NCI-H2029 treated with DMSO at 0.1 percent for 48 hours (cell line): ENCODE results near the gene PHF5A.

Experiments used
- DNase-seq: peaks from one replicate; lab custom pipeline; 2025; lab: John Stamatoyannopoulos, UW

PHF5A gene

GRCh38 chr22:41468381-41469217 is at the start of gene PHF5A, which contains the start of gene ACO2:
Gene PHF5A, minus strand, starts transcription at chr22:41468692. Its CDS starts 39 bp downstream, at chr22:41468653.
Gene ACO2, plus strand, starts transcription at chr22:41469117. Its CDS starts 30 bp downstream, at chr22:41469147.
- DNase-seq = peak; percentile 96

- DNase-seq = no peak
These were observed 49.5 kb upstream of the PHF5A start for GRCh38 chr22:41518048-41518347.

GRCh38 chr22:41517172-41518047 is 48.9 kb upstream of the PHF5A start:
- DNase-seq = peak; percentile 26

GRCh38 chr22:41516462-41516861 is 48.0 kb upstream of the PHF5A start:
- DNase-seq = no peak

GRCh38 chr22:41513391-41513790 is 44.9 kb upstream of the PHF5A start:
- DNase-seq = no peak

GRCh38 chr22:41512421-41513194 is 44.1 kb upstream of the PHF5A start:
- DNase-seq = peak; percentile 32

GRCh38 chr22:41511521-41511968 is 43.1 kb upstream of the PHF5A start:
- peak; percentile 6 for DNase-seq

- no peak for DNase-seq
These were observed 40.3 kb upstream of the PHF5A start for GRCh38 chr22:41508770-41509170.

GRCh38 chr22:41507330-41508063 is 39.0 kb upstream of the PHF5A start:
- no peak for DNase-seq

- DNase-seq = no peak
These were observed 37.2 kb upstream of the PHF5A start for GRCh38 chr22:41505511-41506220.

GRCh38 chr22:41504816-41505215 is 36.3 kb upstream of the PHF5A start:
- no peak for DNase-seq

- DNase-seq = no peak
These were observed 35.9 kb upstream of the PHF5A start for GRCh38 chr22:41504397-41504796.

- no peak for DNase-seq
These were observed 32.7 kb upstream of the PHF5A start for GRCh38 chr22:41501209-41501608.

GRCh38 chr22:41500303-41500702 is 31.8 kb upstream of the PHF5A start:
- no peak for DNase-seq

- no peak for DNase-seq
These were observed 31.3 kb upstream of the PHF5A start for GRCh38 chr22:41499624-41500280.

GRCh38 chr22:41498303-41498835 is 29.9 kb upstream of the PHF5A start:
- no peak for DNase-seq

GRCh38 chr22:41491374-41492100 is 23.0 kb upstream of the PHF5A start:
- DNase-seq = no peak

- DNase-seq = no peak
These were observed 20.3 kb upstream of the PHF5A start for GRCh38 chr22:41488596-41489385.
